SK-N-DZ (cell line): ENCODE data around the gene BRI3. TPM values are rescaled to one million over a fixed set of nuclear protein-coding genes. Genes with fewer than 3 reads are reported as not detected.

Experiments used
- DNase-seq: peaks from one replicate; pipeline ENCODE4 v3.0.0-alpha.2; 2015; ENCODE audit warnings: low spot score
- polyA plus RNA-seq, 2 experiments: library from polyadenylated mRNA; depleted of rRNA; stranded (reverse); fragments of >200 nt; gene quantifications; 2 replicates each; pipeline ENCODE4 v1.2.3, GENCODE V29; 2014

The BRI3 gene
- polyA plus RNA-seq (2014; cell fraction: cytosol; rRNA removed): 25.4 and 27.8 TPM in 2 replicates
- 15.9 and 22.8 TPM in 2 replicates for polyA plus RNA-seq (2014; cell fraction: nucleus; rRNA removed)

DNA sequence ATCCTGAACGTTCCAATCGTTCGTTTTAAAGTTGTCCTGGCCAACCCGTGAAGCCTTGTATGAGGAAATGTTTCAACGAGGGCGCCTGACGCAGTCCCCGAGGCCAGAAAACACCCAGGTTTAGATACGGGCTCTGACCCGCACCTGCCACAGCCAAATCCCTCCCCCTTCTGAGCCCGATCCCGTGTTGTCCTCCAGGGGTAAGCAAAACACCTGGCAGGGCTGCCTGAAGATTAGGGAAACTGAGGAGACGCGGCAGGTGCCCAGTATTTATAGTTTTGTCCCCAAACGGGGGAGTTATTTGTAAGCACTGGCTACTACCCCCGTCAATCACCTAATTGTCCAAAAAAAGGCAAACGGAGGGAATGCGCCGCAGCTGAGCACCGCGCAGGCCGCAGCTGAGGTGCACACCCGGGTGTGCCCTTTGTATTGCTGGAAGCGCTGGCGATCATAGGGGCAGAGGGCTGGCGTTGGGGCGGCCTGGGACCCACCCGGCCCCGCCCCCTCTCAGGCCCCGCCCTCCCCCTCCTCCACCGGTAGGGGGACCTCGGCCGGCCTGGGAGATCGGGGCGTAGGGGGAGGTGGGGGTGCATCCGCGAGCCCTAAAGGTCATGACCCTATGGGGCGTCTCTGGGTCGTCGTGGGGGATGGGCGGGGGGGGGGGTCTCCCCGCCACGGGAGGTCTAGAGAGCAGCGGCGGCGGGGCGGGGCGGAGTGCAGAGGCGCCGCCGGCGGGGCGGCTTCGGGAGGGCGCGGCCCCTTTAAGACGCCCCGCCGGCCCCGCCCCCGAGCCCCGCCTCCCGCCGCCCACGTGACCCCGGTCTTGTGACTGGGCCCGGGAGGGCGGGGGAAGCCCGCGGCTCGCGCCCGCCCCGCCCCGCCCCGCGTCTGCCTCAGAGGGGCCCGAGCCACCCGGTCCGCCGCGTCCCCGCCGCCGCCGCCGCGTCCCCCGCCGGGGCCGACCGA, at the start of gene BRI3:
TSS of gene BRI3 (plus strand) at position 896 of the 966 bp plus-strand sequence. CDS start 110 bp downstream, outside the sequence.
- peak; percentile 88 for DNase-seq

GRCh38 chr7:98232263-98232585, 49.3 kb upstream of the BRI3 start:
- no peak for DNase-seq

GRCh38 chr7:98232799-98233198, 48.7 kb upstream of the BRI3 start:
- DNase-seq: no peak

DNA sequence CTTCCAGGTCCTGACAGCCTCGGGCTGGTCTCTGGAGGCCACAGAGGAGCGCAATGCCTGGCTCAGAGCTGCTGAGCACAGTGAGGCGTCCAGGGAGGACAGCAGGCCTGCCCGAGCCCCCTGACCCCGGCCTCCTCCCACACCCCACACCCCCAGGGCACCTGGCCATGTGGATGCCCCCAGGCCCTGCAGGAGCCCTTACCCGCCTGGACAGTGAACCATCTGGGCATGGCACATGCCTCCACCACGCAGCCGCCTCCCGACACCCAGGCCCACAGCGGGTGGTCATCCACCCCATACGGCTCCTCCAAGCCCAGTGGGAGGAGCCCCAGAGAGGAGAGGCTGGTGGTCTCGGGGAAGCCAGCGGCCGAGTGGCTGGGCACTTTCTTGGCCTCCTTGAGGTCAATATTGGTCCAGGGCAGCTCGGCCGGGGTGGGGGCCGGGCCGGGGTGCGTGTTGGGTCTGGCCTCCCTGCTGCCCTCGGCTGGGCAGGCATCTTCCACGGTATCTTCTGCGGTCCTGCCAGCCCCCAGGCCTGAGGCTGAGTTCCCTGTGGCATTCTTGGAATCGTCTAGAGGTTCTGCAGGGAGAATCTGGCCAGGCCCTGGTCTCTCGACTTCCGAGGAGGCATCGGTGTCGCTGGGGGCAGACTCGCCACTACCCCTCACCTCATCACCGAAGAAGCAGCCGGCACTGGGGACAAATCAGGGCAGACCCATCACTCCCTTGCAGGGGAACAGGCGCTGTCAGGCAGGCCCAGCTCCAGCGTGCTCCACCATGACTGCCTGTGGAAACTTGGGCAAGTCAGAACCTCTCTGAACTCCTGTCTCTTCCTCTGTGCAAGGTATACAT, 48.0 kb upstream of the BRI3 start:
- DNase-seq: no peak

DNA sequence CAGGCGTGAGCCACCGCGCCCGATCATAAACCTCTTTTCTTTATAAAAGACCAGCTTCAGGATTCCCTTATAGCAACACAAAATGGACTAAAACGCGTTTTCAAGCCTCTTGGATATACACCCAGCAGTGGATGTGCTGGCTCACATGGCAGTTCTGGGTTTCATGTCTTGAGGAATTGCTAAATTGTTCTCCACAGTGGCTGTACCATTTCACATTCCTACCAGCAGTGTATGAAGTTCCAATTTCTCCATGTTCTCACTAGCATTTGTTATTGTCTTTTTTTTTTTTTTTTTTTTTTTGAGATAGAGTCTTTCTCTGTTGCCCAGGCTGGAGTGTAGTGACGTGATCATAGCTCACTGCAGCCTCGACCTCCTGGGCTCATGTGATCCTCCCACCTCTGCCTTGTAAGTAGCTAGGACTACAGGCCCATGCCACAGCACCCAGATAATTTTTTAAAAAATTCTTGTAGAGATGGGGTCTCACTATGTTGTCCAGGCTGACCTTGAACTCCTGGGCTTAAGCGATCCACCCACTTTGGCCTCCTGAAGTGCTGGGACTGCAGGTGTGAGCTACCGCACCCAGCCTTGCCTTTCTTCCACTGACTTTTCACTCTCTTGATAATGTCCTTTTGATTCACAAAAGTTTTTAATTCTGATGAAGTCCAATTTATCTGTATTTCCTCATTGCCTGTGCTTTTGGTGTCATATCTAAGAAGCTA, 46.9 kb upstream of the BRI3 start:
- DNase-seq: no peak

DNA sequence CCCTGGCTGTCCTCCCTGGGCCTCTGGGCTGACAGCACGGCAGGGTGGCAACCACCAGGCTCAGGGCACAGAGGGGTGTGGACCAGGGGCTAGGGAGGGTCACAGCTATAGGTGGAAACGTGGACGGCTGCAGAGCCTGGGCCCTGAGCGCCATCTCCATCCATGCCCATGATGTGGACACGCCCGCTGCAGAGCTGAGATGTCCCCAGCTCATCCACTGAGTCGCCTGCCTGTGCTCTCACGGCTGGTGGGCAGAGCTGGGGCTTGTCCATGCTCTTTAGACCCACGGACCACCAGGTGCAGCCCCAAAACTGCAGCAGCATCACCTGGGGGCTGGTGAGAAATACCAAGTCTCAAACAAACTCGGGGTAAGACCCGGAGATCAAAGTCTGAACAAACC, 45.6 kb upstream of the BRI3 start:
- DNase-seq: no peak

DNA sequence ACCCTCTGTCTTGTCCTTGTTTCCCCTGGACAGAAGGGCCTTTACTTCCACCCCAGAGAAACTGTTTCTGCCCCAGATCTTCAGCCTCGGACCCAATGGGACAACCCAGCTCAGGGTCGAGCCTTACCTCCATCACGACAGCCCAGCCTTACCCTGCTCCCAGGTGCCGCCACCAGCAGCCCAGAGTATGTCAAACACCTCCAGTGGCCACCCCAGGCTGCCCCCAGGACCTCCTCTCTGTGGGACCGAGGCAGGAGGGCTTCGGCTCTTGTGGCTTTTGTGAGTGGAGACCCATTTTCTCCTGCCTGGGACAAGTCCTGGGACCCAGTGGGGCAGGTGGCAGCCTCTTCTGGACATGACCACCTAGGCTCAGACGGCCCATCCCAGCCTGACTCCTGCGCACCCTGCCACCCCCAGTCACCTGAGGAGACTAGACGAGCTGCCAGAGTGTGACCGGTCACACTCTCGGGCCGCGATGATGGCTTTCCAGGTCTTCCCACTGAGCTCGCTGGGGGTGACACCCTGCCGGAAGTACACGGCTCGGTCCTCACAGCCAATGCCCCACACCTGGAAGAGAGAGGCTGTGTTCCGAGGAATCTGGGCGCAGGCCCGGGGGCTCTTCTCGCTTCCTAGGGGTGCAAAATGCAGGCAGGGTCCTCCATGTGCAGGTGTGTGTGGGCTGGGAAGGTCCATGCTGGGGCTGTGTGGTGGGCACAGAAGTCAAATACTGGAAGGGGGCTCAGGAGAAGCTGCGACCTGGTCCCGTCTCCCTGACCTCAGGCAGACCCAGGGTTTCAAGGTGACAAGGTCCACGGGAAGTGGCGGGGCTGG, 44.9 kb upstream of the BRI3 start:
- no peak for DNase-seq

GRCh38 chr7:98238076-98238475, 43.4 kb upstream of the BRI3 start:
- no peak for DNase-seq

- no peak for DNase-seq
Observed at GRCh38 chr7:98238976-98239375, 42.5 kb upstream of the BRI3 start.

GRCh38 chr7:98240961-98241673, 40.4 kb upstream of the BRI3 start:
- DNase-seq: peak; percentile 20

- no peak for DNase-seq
Observed at GRCh38 chr7:98241674-98242241, 39.7 kb upstream of the BRI3 start.

GRCh38 chr7:98242342-98242741, 39.1 kb upstream of the BRI3 start:
- DNase-seq: no peak

GRCh38 chr7:98242934-98243333, 38.6 kb upstream of the BRI3 start:
- no peak for DNase-seq

DNA sequence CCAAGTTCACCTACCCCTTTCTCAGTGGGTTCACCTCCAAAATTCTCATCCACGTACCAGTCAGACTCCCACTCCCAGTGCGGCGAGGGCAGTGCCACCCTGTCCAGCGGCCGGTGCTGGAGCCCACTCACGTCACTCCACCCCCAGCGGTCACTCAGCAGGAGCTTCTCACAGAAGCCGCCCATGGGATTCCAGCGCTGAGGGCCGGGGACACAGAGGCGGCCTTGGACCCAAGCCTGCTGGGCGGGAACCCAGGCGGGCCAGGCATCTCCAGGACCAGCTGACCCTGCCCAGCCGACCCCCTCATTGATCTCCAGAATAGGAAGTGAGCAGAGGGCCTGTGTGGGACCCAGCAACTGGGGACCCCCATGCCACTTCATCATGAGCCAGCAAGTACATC, 36.6 kb upstream of the BRI3 start:
- DNase-seq: no peak

GRCh38 chr7:98248156-98248555, 33.3 kb upstream of the BRI3 start:
- DNase-seq: no peak

GRCh38 chr7:98249106-98249505, 32.4 kb upstream of the BRI3 start:
- DNase-seq: no peak

GRCh38 chr7:98250789-98251188, 30.7 kb upstream of the BRI3 start:
- no peak for DNase-seq

DNA sequence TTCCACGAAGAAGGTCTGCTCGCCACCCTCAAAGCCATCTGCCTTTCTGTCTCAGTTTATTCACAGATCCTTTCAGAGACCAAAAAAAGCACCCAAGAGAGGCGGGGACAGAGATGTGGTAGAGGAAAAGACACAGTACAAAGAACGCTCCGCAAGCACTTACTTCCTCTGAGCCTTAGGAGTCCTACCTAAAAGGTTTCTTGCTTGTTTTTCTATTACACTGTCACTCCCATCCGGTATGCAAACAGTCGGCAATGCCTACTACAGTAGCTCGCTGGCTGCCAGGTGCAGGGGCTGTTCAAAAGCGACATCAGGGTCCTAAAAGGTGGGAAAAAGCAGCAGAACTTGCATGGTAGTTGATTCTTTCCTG, 30.3 kb upstream of the BRI3 start:
- DNase-seq: no peak

GRCh38 chr7:98251601-98252424, 29.7 kb upstream of the BRI3 start, which contains the start of gene TECPR1:
Gene TECPR1, minus strand, starts transcription at chr7:98252232. Its CDS starts 6,086 bp downstream, at chr7:98246146.
- peak; percentile 85 for DNase-seq
